Skeletal muscle tissue (tissue), 4 donors: ENCODE data around the gene TMEM263. TPM values are rescaled to one million over a fixed set of nuclear protein-coding genes. Genes with fewer than 3 reads are reported as not detected.

Experiments
- H3K27ac ChIP-seq: one replicate; pipeline ENCODE4 v1.7.0; 2013; ENCODE audit warnings: mild to moderate bottlenecking, low read depth, low read length, inconsistent platforms
- H3K27me3 ChIP-seq, 3 donors: one replicate each; pipeline ENCODE4 v1.7.0; 2013; ENCODE audit warnings: low read length in 3 of 3; ENCODE audit not compliant: control insufficient read depth in 3 of 3, insufficient read depth in 3 of 3
- H3K36me3 ChIP-seq, 3 donors: one replicate each; pipeline ENCODE4 v1.7.0; 2013; ENCODE audit warnings: low read length in 3 of 3; ENCODE audit not compliant: control insufficient read depth in 3 of 3, insufficient read depth in 3 of 3
- H3K4me1 ChIP-seq, 3 donors: one replicate each; pipeline ENCODE4 v1.7.0; 2013; ENCODE audit warnings: low read length in 3 of 3, mild to moderate bottlenecking in 3 of 3; ENCODE audit not compliant: control insufficient read depth in 3 of 3, insufficient read depth in 3 of 3
- H3K4me3 ChIP-seq, 3 donors: one replicate each; pipeline ENCODE4 v1.7.0; 2013; ENCODE audit warnings: low read length in 3 of 3
- H3K9ac ChIP-seq, 3 donors: one replicate each; pipeline ENCODE4 v1.7.0; 2013; ENCODE audit warnings: low read length in 3 of 3, mild to moderate bottlenecking in 3 of 3, moderate library complexity in 2 of 3, low read depth in 1 of 3
- H3K9me3 ChIP-seq, 3 donors: one replicate each; pipeline ENCODE4 v1.7.0; 2013; ENCODE audit warnings: low read length in 3 of 3; ENCODE audit not compliant: control insufficient read depth in 3 of 3
- total RNA-seq: library from RNA; depleted of rRNA; stranded (reverse); fragments of >200 nt; gene quantifications from one replicate; pipeline ENCODE4 v1.2.3, GENCODE V29; 2014
- donor health status: Osteomylitis.

Gene TMEM263
- total RNA-seq, 1 donor from 2014 or later: 42.3 TPM

DNA sequence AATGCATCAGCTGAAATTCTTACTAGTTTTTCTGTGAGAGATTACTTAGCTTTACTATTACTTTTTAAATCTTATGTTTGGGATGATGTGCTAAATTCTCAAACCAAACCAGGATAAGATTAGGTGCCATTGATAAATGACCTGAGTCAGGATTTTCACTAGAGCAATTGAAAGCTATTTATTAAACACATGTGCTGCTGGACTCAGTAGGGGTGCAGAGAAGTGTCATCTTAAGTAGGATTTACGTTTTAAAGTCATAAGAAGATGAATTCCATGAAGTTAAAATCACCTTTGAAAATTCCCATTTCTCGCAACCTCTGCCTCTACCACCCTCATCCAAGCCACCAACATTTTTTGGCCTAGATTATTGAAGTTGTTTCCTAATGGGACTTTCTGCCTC lies 8.8 kb downstream of the TMEM263 start:
- peaks cover 0 to 11% (median 11%) of the 10 kb centered on the region in 3 donors for H3K36me3 ChIP-seq
- no peak overlapping the region for H3K4me3 ChIP-seq
- no peak overlapping the region for H3K27ac ChIP-seq
- H3K4me1 ChIP-seq: no peaks in the 10 kb centered on the region
- no peaks in the 10 kb centered on the region for H3K27me3 ChIP-seq
- no peaks in the 10 kb centered on the region for H3K9me3 ChIP-seq
- H3K9ac ChIP-seq: no peak overlapping the region

DNA sequence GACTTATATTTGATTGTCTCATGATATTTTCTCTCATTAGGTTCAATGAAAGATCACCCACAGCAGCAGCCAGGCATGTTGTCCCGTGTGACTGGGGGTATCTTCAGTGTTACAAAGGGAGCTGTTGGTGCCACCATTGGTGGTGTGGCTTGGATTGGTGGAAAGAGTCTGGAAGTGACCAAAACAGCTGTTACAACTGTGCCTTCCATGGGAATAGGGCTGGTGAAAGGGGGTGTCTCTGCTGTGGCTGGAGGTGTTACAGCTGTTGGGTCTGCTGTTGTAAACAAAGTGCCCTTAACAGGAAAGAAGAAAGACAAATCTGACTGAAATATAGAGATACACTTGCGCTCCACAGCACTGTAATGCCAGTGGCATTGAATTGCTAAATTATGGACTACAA lies 15.4 kb downstream of the TMEM263 start:
- H3K36me3 ChIP-seq: peaks cover 4 to 24% (median 24%) of the 10 kb centered on the region in 3 donors
- no peak overlapping the region for H3K27ac ChIP-seq
- H3K4me3 ChIP-seq: no peak overlapping the region
- H3K4me1 ChIP-seq: peaks cover 3 to 6% (median 4%) of the 10 kb centered on the region in 3 donors
- no peak overlapping the region for H3K9ac ChIP-seq
- H3K9me3 ChIP-seq: no peaks in the 10 kb centered on the region
- no peaks in the 10 kb centered on the region for H3K27me3 ChIP-seq

DNA sequence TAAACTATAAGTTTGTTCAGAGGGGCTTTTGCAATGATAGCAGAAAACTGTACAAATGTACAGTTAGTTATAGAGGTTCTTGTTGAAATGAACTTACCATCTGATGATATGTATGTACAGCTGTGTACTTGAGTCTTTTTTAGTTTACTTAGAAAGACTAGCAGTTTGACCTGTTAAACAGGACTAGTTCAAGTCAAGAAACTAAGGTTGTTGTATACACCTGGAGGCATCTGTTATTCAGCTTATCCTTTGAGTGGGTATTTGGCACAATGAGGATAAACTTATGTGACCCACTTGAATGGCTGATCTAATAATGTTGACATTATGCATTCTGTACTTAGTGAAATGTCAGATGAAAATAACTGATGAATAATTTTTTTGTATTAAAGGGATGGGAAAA lies 17.8 kb downstream of the TMEM263 start:
- Histone ChIP-seq H3K27ac (no peak overlapping the region), H3K9me3 (no peaks in the 10 kb centered on the region), H3K27me3 (no peaks in the 10 kb centered on the region), H3K36me3 (peaks cover 4 to 14% (median 12%) of the 10 kb centered on the region in 3 donors), H3K9ac (no peak overlapping the region), H3K4me1 (peaks cover 15 to 19% (median 18%) of the 10 kb centered on the region in 3 donors), H3K4me3 (no peak overlapping the region)

DNA sequence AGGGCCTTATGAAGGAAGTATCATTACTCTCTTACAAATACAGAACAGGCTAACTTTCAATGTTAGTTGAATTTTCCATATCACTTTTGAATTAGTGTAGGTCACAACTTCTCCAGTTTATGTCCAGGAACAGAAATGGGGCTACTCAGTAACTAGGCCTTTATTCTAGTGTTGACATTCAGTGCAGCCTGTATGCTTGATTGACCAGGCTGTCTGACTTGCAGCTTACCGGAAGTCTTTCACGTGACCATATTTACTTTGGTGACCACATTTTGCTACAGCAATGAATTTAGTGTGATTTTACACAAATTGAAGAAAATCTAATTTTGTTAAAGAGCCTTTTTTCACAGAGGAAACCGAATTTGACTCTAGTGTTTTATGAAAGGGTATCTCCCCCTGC lies 18.8 kb downstream of the TMEM263 start:
- Histone ChIP-seq H3K9me3 (no peaks in the 10 kb centered on the region), H3K4me3 (no peak overlapping the region), H3K4me1 (peaks cover 16 to 19% (median 18%) of the 10 kb centered on the region in 3 donors), H3K36me3 (peaks cover 4 to 14% (median 12%) of the 10 kb centered on the region in 3 donors), H3K27me3 (no peaks in the 10 kb centered on the region), H3K9ac (no peak overlapping the region), H3K27ac (no peak overlapping the region)

DNA sequence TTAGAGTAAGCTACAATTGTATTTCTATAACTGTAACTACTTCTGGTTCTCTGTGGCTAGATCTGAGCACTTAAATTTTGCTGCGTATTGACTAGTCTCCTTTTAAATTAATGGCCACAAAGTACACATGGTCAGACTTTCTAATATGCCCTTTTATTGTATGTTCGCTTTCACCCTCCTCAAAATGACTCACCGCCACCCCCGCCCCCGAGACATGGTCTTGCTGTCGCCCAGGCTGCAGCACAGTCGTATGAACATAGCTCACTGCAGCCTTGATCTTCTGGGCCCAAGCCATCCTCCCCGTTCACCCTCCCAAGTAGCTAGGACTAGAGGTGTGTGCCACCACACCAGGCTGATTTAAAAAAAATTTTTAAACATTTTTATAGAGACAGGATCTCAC lies 19.4 kb downstream of the TMEM263 start:
- no peak overlapping the region for H3K27ac ChIP-seq
- no peak overlapping the region for H3K4me3 ChIP-seq
- H3K4me1 ChIP-seq: peaks cover 16 to 19% (median 18%) of the 10 kb centered on the region in 3 donors
- H3K9ac ChIP-seq: no peak overlapping the region
- peaks cover 4 to 14% (median 12%) of the 10 kb centered on the region in 3 donors for H3K36me3 ChIP-seq
- H3K27me3 ChIP-seq: no peaks in the 10 kb centered on the region
- no peaks in the 10 kb centered on the region for H3K9me3 ChIP-seq

DNA sequence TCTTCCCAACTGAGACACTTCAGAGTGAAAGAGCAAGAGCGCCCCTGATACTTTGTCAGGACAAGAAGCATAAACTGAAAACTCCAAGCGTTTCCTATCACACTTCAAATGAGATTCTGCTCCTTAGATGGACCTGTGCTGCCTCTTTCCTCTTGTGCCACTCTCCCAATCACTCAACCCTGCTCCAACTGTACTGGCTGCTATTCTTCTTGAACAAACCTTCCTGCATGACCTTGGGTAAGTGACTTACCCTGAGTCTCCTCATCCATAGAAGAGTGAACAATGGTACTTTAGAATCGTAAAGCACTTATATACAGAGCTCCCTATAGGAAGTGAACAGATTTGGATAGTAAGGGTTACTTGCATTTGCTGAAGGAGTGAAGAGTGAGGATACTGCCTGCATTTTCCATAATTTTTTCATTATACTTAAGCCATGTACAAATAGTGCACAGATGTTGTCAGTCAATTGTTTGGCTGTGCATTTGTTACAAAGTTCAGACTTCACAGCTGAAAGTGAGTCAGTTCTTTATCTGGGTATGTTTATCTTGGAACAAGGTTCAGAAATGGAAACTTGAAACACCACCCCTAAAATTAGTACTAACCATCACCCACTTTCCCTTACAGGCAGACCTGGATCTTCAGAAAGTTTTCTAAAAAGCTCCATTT lies 20.4 kb downstream of the TMEM263 start:
- H3K9ac ChIP-seq: no peak overlapping the region
- peaks cover 1 to 9% (median 6%) of the 10 kb centered on the region in 3 donors for H3K36me3 ChIP-seq
- no peaks in the 10 kb centered on the region for H3K27me3 ChIP-seq
- no peaks in the 10 kb centered on the region for H3K9me3 ChIP-seq
- H3K27ac ChIP-seq: peak overlapping the region; percentile 51
- no peak overlapping the region for H3K4me3 ChIP-seq
- peaks cover 16 to 19% (median 18%) of the 10 kb centered on the region in 3 donors for H3K4me1 ChIP-seq

DNA sequence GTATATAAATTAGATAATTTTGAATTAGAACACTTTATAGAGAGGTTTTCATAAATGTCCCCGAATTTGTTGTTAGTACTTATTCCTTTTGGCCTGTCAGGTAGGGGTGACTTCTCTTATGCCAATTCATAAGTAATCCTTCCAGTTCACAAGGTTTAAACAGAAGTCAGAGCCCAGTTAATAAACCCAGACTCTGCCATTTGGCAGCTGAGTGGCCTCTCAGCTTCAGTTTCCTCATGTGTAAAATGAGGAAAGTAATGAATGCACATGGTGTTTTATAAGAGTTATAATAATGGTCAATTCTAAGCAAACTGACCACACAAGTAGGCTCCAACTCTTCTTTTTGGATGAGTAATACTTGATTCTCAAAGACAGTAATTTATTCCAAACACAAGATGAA lies 21.0 kb downstream of the TMEM263 start:
- peak overlapping the region; percentile 51 for H3K27ac ChIP-seq
- no peaks in the 10 kb centered on the region for H3K9me3 ChIP-seq
- peaks cover 16 to 19% (median 18%) of the 10 kb centered on the region in 3 donors for H3K4me1 ChIP-seq
- no peak overlapping the region for H3K4me3 ChIP-seq
- H3K36me3 ChIP-seq: peaks cover 0 to 5% (median under 1%) of the 10 kb centered on the region in 3 donors
- no peak overlapping the region for H3K9ac ChIP-seq
- H3K27me3 ChIP-seq: no peaks in the 10 kb centered on the region

DNA sequence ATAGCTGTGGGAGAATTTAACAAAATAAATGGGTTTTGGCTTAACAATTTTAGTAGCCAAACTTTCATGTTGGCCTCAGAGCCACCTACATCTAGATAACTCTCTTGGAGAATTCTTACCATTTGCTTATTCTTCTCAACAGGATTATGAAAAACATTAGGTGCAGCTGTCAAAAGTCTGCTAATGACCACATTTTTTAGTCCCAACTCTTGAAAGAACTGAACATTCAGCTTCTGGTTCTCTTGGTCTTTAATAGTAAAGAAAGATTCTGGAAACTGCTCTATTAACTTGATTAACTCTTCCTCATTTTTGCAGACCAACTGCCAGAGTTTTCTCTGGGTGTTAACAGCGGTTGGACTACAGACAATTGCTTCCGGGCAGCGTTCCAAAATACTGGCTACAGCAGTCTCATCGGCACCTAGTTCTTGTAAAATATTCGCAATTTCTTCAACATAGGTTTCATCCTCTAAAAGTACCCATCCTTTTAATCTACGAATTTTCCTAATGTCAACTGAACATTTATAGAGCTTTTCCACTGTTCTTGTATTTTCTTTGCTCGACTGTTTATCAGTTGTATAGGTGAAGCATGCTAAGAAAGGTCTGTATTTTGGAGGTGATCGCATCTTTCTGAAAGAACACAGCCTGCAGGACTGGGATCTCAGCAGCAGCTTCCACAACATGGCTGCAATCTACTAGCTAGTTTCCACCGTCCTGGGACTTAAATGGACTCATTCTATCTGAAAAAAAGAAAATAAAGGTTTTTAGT lies 22.5 kb downstream of the TMEM263 start:
- H3K36me3 ChIP-seq: peaks cover 0 to 10% (median 7%) of the 10 kb centered on the region in 3 donors
- H3K9ac ChIP-seq: no peak overlapping the region
- no peak overlapping the region for H3K27ac ChIP-seq
- no peak overlapping the region for H3K4me3 ChIP-seq
- H3K4me1 ChIP-seq: peaks cover 16 to 19% (median 18%) of the 10 kb centered on the region in 3 donors
- no peaks in the 10 kb centered on the region for H3K9me3 ChIP-seq
- no peaks in the 10 kb centered on the region for H3K27me3 ChIP-seq

DNA sequence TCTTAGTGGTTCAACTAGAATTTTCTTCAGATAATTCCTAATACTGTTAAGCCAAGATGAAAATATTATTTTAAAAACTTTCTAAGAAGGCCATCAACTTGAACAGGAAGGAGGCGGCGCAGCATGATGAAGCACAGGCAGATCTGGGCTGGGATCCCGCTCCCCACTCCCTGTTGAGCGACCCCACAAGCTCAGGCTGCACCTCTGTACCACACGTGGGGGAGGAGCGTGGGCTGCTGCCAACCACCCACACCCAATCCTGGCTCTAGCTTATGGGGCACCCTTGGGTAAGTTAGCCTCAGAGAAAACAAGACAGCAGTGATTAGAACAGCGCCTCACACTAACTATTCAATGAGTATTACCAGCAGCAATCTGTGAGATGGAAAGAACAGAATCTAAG lies 25.2 kb downstream of the TMEM263 start:
- no peak overlapping the region for H3K9ac ChIP-seq
- H3K27ac ChIP-seq: no peak overlapping the region
- peaks cover 21 to 26% (median 24%) of the 10 kb centered on the region in 3 donors for H3K4me1 ChIP-seq
- H3K9me3 ChIP-seq: no peaks in the 10 kb centered on the region
- peaks cover 3 to 28% (median 12%) of the 10 kb centered on the region in 3 donors for H3K36me3 ChIP-seq
- no peak overlapping the region for H3K4me3 ChIP-seq
- no peaks in the 10 kb centered on the region for H3K27me3 ChIP-seq

DNA sequence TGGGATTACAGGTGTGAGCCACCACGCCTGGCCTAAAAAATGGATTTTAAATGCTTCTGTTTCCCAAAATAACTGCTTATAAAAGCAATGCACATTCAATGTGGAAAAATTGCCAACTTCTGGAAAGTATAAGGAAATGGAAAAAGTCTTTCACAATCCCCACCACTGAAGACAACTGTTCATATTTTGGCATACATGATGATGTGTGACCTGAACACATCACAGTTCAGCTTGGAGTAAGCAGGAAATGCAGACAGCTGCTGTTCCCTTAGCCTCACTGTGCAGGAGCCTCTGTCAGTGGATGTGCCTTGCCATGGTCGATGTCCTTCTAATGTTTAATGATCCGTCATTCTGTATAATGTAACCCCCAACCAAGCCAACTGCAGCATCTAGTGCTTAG lies 26.1 kb downstream of the TMEM263 start:
- no peaks in the 10 kb centered on the region for H3K9me3 ChIP-seq
- no peak overlapping the region for H3K27ac ChIP-seq
- H3K36me3 ChIP-seq: peaks cover 3 to 25% (median 12%) of the 10 kb centered on the region in 3 donors
- H3K9ac ChIP-seq: no peak overlapping the region
- no peak overlapping the region for H3K4me3 ChIP-seq
- H3K4me1 ChIP-seq: peaks cover 21 to 25% (median 24%) of the 10 kb centered on the region in 3 donors
- no peaks in the 10 kb centered on the region for H3K27me3 ChIP-seq
